Measurements from ENCODE around the gene CASTOR1. TPM values are rescaled to one million over a fixed set of nuclear protein-coding genes. Genes with fewer than 3 reads are reported as not detected.

CASTOR1 gene
- total RNA-seq, 1 experiment from 2014 or later = 16.0 TPM

DNA sequence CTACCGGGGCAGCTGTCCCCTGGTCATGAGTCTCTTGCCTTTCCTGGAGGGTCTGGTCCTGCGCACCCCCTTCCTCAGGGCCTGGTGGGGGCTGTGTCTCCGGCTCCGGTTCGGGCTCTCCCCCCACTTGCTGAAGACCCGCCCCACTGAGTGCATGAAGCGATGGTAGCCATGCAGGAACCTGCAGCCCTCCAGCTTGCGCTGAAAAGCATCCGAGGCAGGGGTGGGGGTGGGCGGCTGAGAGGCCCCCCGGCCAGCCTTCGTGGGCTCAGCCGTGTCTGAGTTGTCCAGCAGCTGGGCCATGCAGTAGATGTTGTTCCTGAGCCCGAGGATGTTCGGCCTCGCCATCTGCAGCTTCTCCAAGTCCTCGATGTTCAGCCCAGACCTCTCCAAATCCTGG is 25.4 kb downstream of the CASTOR1 start (continued):
- TF ChIP-seq TCF7 (CRISPR knock-in tag; IDR thresholded peaks at IDR 0.05; ENCODE audit: low read depth) (no peak), CREM (CRISPR knock-in tag; IDR thresholded peaks at IDR 0.05) (no peak)
- TF ChIP-seq, protein P1, sequence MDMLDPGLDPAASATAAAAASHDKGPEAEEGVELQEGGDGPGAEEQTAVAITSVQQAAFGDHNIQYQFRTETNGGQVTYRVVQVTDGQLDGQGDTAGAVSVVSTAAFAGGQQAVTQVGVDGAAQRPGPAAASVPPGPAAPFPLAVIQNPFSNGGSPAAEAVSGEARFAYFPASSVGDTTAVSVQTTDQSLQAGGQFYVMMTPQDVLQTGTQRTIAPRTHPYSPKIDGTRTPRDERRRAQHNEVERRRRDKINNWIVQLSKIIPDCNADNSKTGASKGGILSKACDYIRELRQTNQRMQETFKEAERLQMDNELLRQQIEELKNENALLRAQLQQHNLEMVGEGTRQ (CRISPR knock-in tag; IDR thresholded peaks at IDR 0.05) = no peak

DNA sequence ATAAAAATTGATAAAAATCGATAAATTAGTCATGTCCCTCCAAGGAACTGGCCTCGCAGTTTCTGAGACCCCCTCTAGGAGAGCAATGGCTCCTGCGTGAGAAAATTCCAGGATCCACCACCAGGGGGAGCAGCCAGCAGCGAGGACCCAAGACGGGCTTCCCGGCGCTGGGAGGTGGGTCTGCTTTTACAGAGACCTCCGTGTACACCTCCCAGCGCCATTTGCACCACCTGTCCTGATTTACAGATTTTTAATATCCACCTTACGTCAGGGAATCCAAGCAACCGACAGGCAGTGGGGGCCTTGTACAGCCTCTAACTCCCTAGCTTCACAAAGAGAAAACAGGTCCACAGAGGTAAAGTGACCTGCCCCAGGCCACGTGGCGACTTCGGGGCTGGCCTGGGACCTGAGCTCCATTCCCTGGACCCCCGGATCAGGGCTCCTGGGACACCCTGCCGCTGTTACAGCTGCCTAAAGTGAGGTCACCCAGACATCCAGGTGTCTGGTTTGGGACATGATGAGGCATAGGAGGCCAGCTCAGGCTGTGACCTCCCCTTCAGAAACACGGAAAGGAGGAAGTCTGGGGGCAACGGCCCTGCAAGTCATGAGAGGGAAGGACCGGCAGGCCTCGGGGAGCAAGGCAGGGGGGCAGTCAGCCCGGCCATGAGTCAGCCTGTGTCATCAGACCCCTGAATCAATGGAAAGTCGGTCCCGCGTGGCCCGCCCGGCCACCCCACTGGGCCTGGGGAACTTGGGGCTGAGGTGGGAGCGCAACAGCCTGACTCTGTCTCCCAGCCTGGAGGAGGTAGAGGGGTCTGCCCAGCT is 26.2 kb downstream of the CASTOR1 start:
- ChIA-PET CTCF (interaction anchor here (0.5 to 3.5 kb wide), 27 partner anchors 7 to 258 kb away, joined by 3 to 48 read pairs (median 4); partner anchors contain the start of genes CASTOR1, CCDC157, RNF215 and SF3A1), POLR2A (interaction anchor here (0.6 to 1.8 kb wide), 3 partner anchors 25 to 162 kb away, joined by 4 to 5 read pairs (median 4); partner anchors contain the start of genes CASTOR1 and MTFP1)
- H3K27ac Mint-ChIP-seq = no peak overlapping the region
- H3K4me3 Mint-ChIP-seq = no peak overlapping the region
- H3K4me1 Mint-ChIP-seq = peaks cover 7% of the 10 kb centered on the region
- peaks cover 7% of the 10 kb centered on the region for H3K27me3 Mint-ChIP-seq (ENCODE audit: low read depth)
- H3K9me3 Mint-ChIP-seq = no peaks in the 10 kb centered on the region
- TF ChIP-seq FOXP1 (CRISPR knock-in tag; IDR thresholded peaks at IDR 0.05; ENCODE audit: borderline replicate concordance) (0 out of 2 replicates have a peak, but pooled peaks have one; percentile 20), ZNF263 (CRISPR knock-in tag; IDR thresholded peaks at IDR 0.05; ENCODE audit: low read depth) (no peak)
- TF ChIP-seq, protein P2, sequence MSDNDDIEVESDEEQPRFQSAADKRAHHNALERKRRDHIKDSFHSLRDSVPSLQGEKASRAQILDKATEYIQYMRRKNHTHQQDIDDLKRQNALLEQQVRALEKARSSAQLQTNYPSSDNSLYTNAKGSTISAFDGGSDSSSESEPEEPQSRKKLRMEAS (CRISPR knock-in tag; IDR thresholded peaks at IDR 0.05) = peak; percentile 62
- TF ChIP-seq, protein P3, sequence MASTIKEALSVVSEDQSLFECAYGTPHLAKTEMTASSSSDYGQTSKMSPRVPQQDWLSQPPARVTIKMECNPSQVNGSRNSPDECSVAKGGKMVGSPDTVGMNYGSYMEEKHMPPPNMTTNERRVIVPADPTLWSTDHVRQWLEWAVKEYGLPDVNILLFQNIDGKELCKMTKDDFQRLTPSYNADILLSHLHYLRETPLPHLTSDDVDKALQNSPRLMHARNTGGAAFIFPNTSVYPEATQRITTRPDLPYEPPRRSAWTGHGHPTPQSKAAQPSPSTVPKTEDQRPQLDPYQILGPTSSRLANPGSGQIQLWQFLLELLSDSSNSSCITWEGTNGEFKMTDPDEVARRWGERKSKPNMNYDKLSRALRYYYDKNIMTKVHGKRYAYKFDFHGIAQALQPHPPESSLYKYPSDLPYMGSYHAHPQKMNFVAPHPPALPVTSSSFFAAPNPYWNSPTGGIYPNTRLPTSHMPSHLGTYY (CRISPR knock-in tag; IDR thresholded peaks at IDR 0.05) = no peak
- TF ChIP-seq, protein P4, sequence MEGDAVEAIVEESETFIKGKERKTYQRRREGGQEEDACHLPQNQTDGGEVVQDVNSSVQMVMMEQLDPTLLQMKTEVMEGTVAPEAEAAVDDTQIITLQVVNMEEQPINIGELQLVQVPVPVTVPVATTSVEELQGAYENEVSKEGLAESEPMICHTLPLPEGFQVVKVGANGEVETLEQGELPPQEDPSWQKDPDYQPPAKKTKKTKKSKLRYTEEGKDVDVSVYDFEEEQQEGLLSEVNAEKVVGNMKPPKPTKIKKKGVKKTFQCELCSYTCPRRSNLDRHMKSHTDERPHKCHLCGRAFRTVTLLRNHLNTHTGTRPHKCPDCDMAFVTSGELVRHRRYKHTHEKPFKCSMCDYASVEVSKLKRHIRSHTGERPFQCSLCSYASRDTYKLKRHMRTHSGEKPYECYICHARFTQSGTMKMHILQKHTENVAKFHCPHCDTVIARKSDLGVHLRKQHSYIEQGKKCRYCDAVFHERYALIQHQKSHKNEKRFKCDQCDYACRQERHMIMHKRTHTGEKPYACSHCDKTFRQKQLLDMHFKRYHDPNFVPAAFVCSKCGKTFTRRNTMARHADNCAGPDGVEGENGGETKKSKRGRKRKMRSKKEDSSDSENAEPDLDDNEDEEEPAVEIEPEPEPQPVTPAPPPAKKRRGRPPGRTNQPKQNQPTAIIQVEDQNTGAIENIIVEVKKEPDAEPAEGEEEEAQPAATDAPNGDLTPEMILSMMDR (IDR thresholded peaks at IDR 0.05) = peak; percentile 99
- TF ChIP-seq, protein P5, sequence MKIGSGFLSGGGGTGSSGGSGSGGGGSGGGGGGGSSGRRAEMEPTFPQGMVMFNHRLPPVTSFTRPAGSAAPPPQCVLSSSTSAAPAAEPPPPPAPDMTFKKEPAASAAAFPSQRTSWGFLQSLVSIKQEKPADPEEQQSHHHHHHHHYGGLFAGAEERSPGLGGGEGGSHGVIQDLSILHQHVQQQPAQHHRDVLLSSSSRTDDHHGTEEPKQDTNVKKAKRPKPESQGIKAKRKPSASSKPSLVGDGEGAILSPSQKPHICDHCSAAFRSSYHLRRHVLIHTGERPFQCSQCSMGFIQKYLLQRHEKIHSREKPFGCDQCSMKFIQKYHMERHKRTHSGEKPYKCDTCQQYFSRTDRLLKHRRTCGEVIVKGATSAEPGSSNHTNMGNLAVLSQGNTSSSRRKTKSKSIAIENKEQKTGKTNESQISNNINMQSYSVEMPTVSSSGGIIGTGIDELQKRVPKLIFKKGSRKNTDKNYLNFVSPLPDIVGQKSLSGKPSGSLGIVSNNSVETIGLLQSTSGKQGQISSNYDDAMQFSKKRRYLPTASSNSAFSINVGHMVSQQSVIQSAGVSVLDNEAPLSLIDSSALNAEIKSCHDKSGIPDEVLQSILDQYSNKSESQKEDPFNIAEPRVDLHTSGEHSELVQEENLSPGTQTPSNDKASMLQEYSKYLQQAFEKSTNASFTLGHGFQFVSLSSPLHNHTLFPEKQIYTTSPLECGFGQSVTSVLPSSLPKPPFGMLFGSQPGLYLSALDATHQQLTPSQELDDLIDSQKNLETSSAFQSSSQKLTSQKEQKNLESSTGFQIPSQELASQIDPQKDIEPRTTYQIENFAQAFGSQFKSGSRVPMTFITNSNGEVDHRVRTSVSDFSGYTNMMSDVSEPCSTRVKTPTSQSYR (CRISPR knock-in tag; IDR thresholded peaks at IDR 0.05) = no peak
- TF ChIP-seq, protein P6, sequence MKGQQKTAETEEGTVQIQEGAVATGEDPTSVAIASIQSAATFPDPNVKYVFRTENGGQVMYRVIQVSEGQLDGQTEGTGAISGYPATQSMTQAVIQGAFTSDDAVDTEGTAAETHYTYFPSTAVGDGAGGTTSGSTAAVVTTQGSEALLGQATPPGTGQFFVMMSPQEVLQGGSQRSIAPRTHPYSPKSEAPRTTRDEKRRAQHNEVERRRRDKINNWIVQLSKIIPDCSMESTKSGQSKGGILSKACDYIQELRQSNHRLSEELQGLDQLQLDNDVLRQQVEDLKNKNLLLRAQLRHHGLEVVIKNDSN (CRISPR knock-in tag; IDR thresholded peaks at IDR 0.05) = 0 out of 2 replicates have a peak, but pooled peaks have one; percentile 33
- no peaks in the 10 kb centered on the region for H3K36me3 Mint-ChIP-seq
- peak; percentile 77 for ATAC-seq
- DNase-seq (ENCODE audit: low spot score) = peak; percentile 94

DNA sequence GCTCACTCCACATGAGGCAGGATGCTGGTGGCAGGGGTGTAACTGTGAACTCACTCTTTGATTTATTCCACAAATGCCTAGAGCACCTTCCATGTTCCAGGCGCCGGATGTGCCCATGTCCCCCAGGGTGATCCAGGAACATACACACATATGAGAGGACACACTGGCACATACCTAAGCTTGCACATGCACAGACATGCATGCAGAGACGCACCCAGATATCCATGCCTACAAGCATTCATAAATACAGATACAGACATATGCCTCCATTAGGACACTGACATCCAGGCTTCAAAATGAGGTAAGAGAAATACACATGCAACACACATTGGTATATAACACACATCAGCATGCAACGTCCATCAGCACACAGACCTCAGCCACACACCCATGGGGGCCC is 27.2 kb downstream of the CASTOR1 start:
- peaks cover 13% of the 10 kb centered on the region for H3K4me1 Mint-ChIP-seq
- ATAC-seq (no peak), DNase-seq (ENCODE audit: low spot score) (no peak)
- H3K9me3 Mint-ChIP-seq = no peaks in the 10 kb centered on the region
- H3K27ac Mint-ChIP-seq = 0 out of 2 replicates have a peak overlapping the region, but pooled peaks have one; percentile 66
- H3K27me3 Mint-ChIP-seq (ENCODE audit: low read depth) = peaks cover 7% of the 10 kb centered on the region
- CTCF ChIA-PET = interaction anchor here (3.5 kb wide), 1 partner anchor 26 kb away, joined by 48 read pairs; no protein-coding TSS in a partner anchor
- no peaks in the 10 kb centered on the region for H3K36me3 Mint-ChIP-seq
- POLR2A ChIA-PET = no interaction called here
- H3K4me3 Mint-ChIP-seq = no peak overlapping the region
- no peak for TF ChIP-seq MXD4 (CRISPR knock-in tag; IDR thresholded peaks at IDR 0.05; ENCODE audit: borderline replicate concordance)
- TF ChIP-seq ATF1 (CRISPR knock-in tag; IDR thresholded peaks at IDR 0.05) = no peak
- no peak for TF ChIP-seq NFE2L1 (CRISPR knock-in tag; IDR thresholded peaks at IDR 0.05)
- TF ChIP-seq RELA (CRISPR knock-in tag; IDR thresholded peaks at IDR 0.05; ENCODE audit: borderline replicate concordance) = no peak
- no peak for TF ChIP-seq ZNF423 (CRISPR knock-in tag; IDR thresholded peaks at IDR 0.05)
- TF ChIP-seq CBFB (CRISPR knock-in tag; IDR thresholded peaks at IDR 0.05; ENCODE audit: low read depth) = no peak
- TF ChIP-seq, protein P7, sequence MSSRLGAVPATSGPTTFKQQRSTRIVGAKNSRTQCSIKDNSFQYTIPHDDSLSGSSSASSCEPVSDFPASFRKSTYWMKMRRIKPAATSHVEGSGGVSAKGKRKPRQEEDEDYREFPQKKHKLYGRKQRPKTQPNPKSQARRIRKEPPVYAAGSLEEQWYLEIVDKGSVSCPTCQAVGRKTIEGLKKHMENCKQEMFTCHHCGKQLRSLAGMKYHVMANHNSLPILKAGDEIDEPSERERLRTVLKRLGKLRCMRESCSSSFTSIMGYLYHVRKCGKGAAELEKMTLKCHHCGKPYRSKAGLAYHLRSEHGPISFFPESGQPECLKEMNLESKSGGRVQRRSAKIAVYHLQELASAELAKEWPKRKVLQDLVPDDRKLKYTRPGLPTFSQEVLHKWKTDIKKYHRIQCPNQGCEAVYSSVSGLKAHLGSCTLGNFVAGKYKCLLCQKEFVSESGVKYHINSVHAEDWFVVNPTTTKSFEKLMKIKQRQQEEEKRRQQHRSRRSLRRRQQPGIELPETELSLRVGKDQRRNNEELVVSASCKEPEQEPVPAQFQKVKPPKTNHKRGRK (CRISPR knock-in tag; IDR thresholded peaks at IDR 0.05; ENCODE audit: borderline replicate concordance) = no peak
- no peak for TF ChIP-seq NR2C2 (CRISPR knock-in tag; IDR thresholded peaks at IDR 0.05)
- TF ChIP-seq ZBTB21 (CRISPR knock-in tag; IDR thresholded peaks at IDR 0.05; ENCODE audit: borderline replicate concordance) = no peak
- no peak for TF ChIP-seq ZNF416 (CRISPR knock-in tag; IDR thresholded peaks at IDR 0.05)
- no peak for TF ChIP-seq NFATC4 (CRISPR knock-in tag; IDR thresholded peaks at IDR 0.05)
